CD14-positive monocyte (primary cell): ENCODE measurements around the gene PMEPA1. TPM values are rescaled to one million over a fixed set of nuclear protein-coding genes. Genes with fewer than 3 reads are reported as not detected.

ENCODE experiments used
- DNase-seq, 3 donors: peaks; one replicate each; pipeline ENCODE4 v3.0.0-alpha.2; 2011 to 2022
- H2AFZ ChIP-seq: 2 replicates; pipeline ENCODE4 v1.6.0; 2012; ENCODE audit warnings: mild to moderate bottlenecking, low read depth, low read length, inconsistent platforms; ENCODE audit not compliant: insufficient read depth, poor library complexity, severe bottlenecking
- H3K27ac ChIP-seq, 2 donors: 1 replicate in 1 of 2; 2 replicates in 1 of 2; pipeline ENCODE4 v1.5.1; 2012 to 2013; ENCODE audit warnings: low read length in 2 of 2, control low read depth in 1 of 2, inconsistent platforms in 1 of 2, low read depth in 1 of 2, mild to moderate bottlenecking in 1 of 2
- H3K27me3 ChIP-seq, 2 donors: one replicate each; pipeline versions ENCODE4 v1.6.0 to v1.6.1; 2011 to 2013; ENCODE audit warnings: low read length in 2 of 2; ENCODE audit not compliant: control insufficient read depth in 2 of 2, insufficient read depth in 2 of 2
- H3K36me3 ChIP-seq, 2 donors: replicated peaks in 1 of 2; 1 replicate in 1 of 2; 2 replicates in 1 of 2; pipeline versions ENCODE4 v1.5.1 to v1.6.1; 2012 to 2013; ENCODE audit warnings: low read length in 2 of 2, control low read depth in 1 of 2, inconsistent platforms in 1 of 2, mild to moderate bottlenecking in 1 of 2; ENCODE audit not compliant: insufficient read depth in 2 of 2, control insufficient read depth in 1 of 2
- H3K4me1 ChIP-seq, 2 donors: 1 replicate in 1 of 2; 2 replicates in 1 of 2; pipeline versions ENCODE4 v1.5.1 to v1.6.1; 2012 to 2013; ENCODE audit warnings: low read length in 2 of 2, control low read depth in 1 of 2, inconsistent platforms in 1 of 2, mild to moderate bottlenecking in 1 of 2, moderate library complexity in 1 of 2; ENCODE audit not compliant: insufficient read depth in 2 of 2, control insufficient read depth in 1 of 2
- H3K4me2 ChIP-seq: replicated peaks from 2 replicates; pipeline ENCODE3; 2012; ENCODE audit warnings: low read length, moderate library complexity, mild to moderate bottlenecking; ENCODE audit not compliant: poor library complexity, severe bottlenecking; ENCODE audit errors: extremely low read depth
- H3K4me3 ChIP-seq, 3 experiments: fragments of 200-600 bp in 1 of 3; sonication (generic) in 1 of 3; replicated peaks in 1 of 3; 1 replicate in 2 of 3; 2 replicates in 1 of 3; pipeline ENCODE4 v1.5.1; 2011 to 2013; ENCODE audit warnings: low read length in 3 of 3, mild to moderate bottlenecking in 3 of 3, control low read depth in 2 of 3, low read depth in 2 of 3, inconsistent platforms in 1 of 3, moderate library complexity in 1 of 3
- H3K79me2 ChIP-seq: 2 replicates; pipeline ENCODE4 v1.6.0; 2012; ENCODE audit warnings: mild to moderate bottlenecking, control low read depth, inconsistent platforms, low read length, moderate library complexity; ENCODE audit not compliant: insufficient read depth
- H3K9ac ChIP-seq: 2 replicates; pipeline ENCODE4 v1.6.0; 2017; ENCODE audit warnings: low read length, mild to moderate bottlenecking; ENCODE audit not compliant: insufficient read depth, poor library complexity, severe bottlenecking
- H3K9me3 ChIP-seq, 2 donors: replicated peaks in 1 of 2; 1 replicate in 1 of 2; 2 replicates in 1 of 2; pipeline versions ENCODE4 v1.5.1 to v1.6.1; 2012 to 2013; ENCODE audit warnings: low read length in 2 of 2, control low read depth in 1 of 2; ENCODE audit not compliant: control insufficient read depth in 1 of 2, insufficient read depth in 1 of 2
- H4K20me1 ChIP-seq: 2 replicates; pipeline ENCODE4 v1.6.0; 2012; ENCODE audit warnings: mild to moderate bottlenecking, low read length, control low read depth, moderate library complexity; ENCODE audit not compliant: insufficient read depth
- H3K27ac Mint-ChIP-seq, 7 donors: one replicate each; pipeline ENCODE4 v1.8.0; 2020; ENCODE audit warnings: mild to moderate bottlenecking in 7 of 7, mixed read lengths in 7 of 7, moderate library complexity in 6 of 7, inconsistent platforms in 2 of 7
- H3K27me3 Mint-ChIP-seq, 3 donors: one replicate each; pipeline ENCODE4 v1.8.0; 2021 to 2022; ENCODE audit warnings: low read depth in 3 of 3, mild to moderate bottlenecking in 3 of 3, mixed read lengths in 3 of 3, moderate library complexity in 3 of 3, inconsistent platforms in 1 of 3
- H3K36me3 Mint-ChIP-seq, 2 donors: one replicate each; pipeline ENCODE4 v1.8.0; 2020; ENCODE audit warnings: mixed read lengths in 2 of 2, inconsistent platforms in 1 of 2, mild to moderate bottlenecking in 1 of 2
- H3K4me1 Mint-ChIP-seq: one replicate; pipeline ENCODE4 v1.8.0; 2020; ENCODE audit warnings: mild to moderate bottlenecking, mixed read lengths
- H3K4me3 Mint-ChIP-seq, 2 donors: one replicate each; pipeline ENCODE4 v1.8.0; 2020; ENCODE audit warnings: mild to moderate bottlenecking in 2 of 2, mixed read lengths in 2 of 2, moderate library complexity in 1 of 2
- H3K9me3 Mint-ChIP-seq, 7 donors: one replicate each; pipeline ENCODE4 v1.8.0; 2020 to 2022; ENCODE audit warnings: mixed read lengths in 7 of 7, mild to moderate bottlenecking in 6 of 7, moderate library complexity in 6 of 7, inconsistent platforms in 2 of 7
- CTCF ChIP-seq: fragments of 200-600 bp; IDR thresholded peaks from one replicate; pipeline ENCODE4 v1.8.0; 2022; ENCODE audit warnings: antibody characterized with exemption, mild to moderate bottlenecking
- WGBS: methylation state at CpG from one replicate; pipeline ENCODE4 v1.1.5; 2013; ENCODE audit warnings: missing lambda C conversion rate; ENCODE audit not compliant: insufficient coverage; 5-methylcytosine and 5-hydroxymethylcytosine counted together
- intact Hi-C, 2 donors: fragments of 100-400 bp; cut with micrococcal nuclease; formaldehyde crosslinking; loops; one replicate each; pipeline versions ENCODE4 v1.15.0 to v1.15.1; 2023
- polyA plus RNA-seq, 3 donors: library from polyadenylated mRNA; depleted of rRNA in 1 of 3; unstranded in 2 of 3; stranded (reverse) in 1 of 3; fragments of 300-500 nt in 2 of 3; fragments of >200 nt in 1 of 3; fragmentation: Illumina TruSeq in 2 of 3; gene quantifications; 1 replicate in 2 of 3; 2 replicates in 1 of 3; pipeline ENCODE4 v1.2.3, GENCODE V29; 2012 to 2021

Gene PMEPA1
- polyA plus RNA-seq, 3 donors, result 0.12 to 0.73 (median 0.59) TPM

- no peaks in the 10 kb centered on the region for H4K20me1 ChIP-seq
- no peaks in the 10 kb centered on the region for H3K4me1 ChIP-seq
- Mint-ChIP-seq H3K4me3 (no peak overlapping the region), H3K36me3 (no peaks in the 10 kb centered on the region), H3K27ac (no peak overlapping the region), H3K4me1 (no peaks in the 10 kb centered on the region), H3K27me3 (peaks cover 2 to 5% (median 3%) of the 10 kb centered on the region in 3 donors), H3K9me3 (peaks cover 0 to 3% (median 0%) of the 10 kb centered on the region in 7 donors)
- no peaks in the 10 kb centered on the region for H3K9me3 ChIP-seq
- no peaks in the 10 kb centered on the region for H3K36me3 ChIP-seq
- no peaks in the 10 kb centered on the region for H3K79me2 ChIP-seq
- 82% methylated on average over 25 of the region's 25 CpGs for WGBS
- TF ChIP-seq CTCF, result no peak
- no peak overlapping the region for H3K4me3 ChIP-seq
- no peak overlapping the region for H3K27ac ChIP-seq
- no peaks in the 10 kb centered on the region for H3K27me3 ChIP-seq
- no peak overlapping the region for H3K9ac ChIP-seq
- no peak overlapping the region for H2AFZ ChIP-seq
- H3K4me2 ChIP-seq, result no peak overlapping the region
- DNase-seq, result no peak
- intact Hi-C loops, result loop anchor here in 1 of 2 donors (10.0 kb wide), 1 partner anchor 516 kb away; no protein-coding TSS in a partner anchor
Measured at GRCh38 chr20:57658833-57659516, 50.8 kb downstream of the PMEPA1 start.

- no peak overlapping the region for H3K9ac ChIP-seq
- no peak overlapping the region for H3K27ac ChIP-seq
- H3K4me3 ChIP-seq, result no peak overlapping the region
- no peaks in the 10 kb centered on the region for H3K27me3 ChIP-seq
- TF ChIP-seq CTCF, result no peak
- WGBS, result 94% methylated on average over 6 of the region's 8 CpGs
- peaks cover 0 to 3% (median 0%) of the 10 kb centered on the region in 7 donors for H3K9me3 Mint-ChIP-seq
- intact Hi-C loops, result loop anchor here in 1 of 2 donors (10.0 kb wide), 1 partner anchor 516 kb away; no protein-coding TSS in a partner anchor
- no peaks in the 10 kb centered on the region for H3K79me2 ChIP-seq
- no peaks in the 10 kb centered on the region for H3K36me3 Mint-ChIP-seq
- H3K4me3 Mint-ChIP-seq, result no peak overlapping the region
- no peaks in the 10 kb centered on the region for H3K36me3 ChIP-seq
- no peaks in the 10 kb centered on the region for H4K20me1 ChIP-seq
- H3K9me3 ChIP-seq, result no peaks in the 10 kb centered on the region
- no peak for DNase-seq
- peaks cover 2 to 5% (median 3%) of the 10 kb centered on the region in 3 donors for H3K27me3 Mint-ChIP-seq
- H3K4me1 Mint-ChIP-seq, result no peaks in the 10 kb centered on the region
- H3K4me2 ChIP-seq, result no peak overlapping the region
- H3K4me1 ChIP-seq, result no peaks in the 10 kb centered on the region
- no peak overlapping the region for H2AFZ ChIP-seq
- no peak overlapping the region for H3K27ac Mint-ChIP-seq
Measured at GRCh38 chr20:57658447-57658832, 51.4 kb downstream of the PMEPA1 start.
